HG03439 (cell line): ENCODE measurements around the gene TP53I11.

Experiments used
- ATAC-seq: cut with Tn5 transposase; IDR thresholded peaks from one replicate; pipeline ENCODE4 v1.9.1; 2021; ENCODE audit warnings: mild to moderate bottlenecking, moderate library complexity; ENCODE audit not compliant: unreplicated experiment

TP53I11 gene

GRCh38 chr11:44978961-44979331 lies 28.3 kb upstream of the TP53I11 start:
- no peak for ATAC-seq

GRCh38 chr11:44978274-44978960 lies 27.7 kb upstream of the TP53I11 start:
- no peak for ATAC-seq

GRCh38 chr11:44977493-44977984 lies 26.9 kb upstream of the TP53I11 start:
- ATAC-seq, result no peak

- no peak for ATAC-seq
These were observed 25.9 kb upstream of the TP53I11 start for GRCh38 chr11:44976576-44976975.

- no peak for ATAC-seq
These were observed 23.8 kb upstream of the TP53I11 start for GRCh38 chr11:44974402-44975000.

GRCh38 chr11:44973632-44974401 lies 23.1 kb upstream of the TP53I11 start:
- no peak for ATAC-seq

- ATAC-seq, result no peak
These were observed 22.2 kb upstream of the TP53I11 start for GRCh38 chr11:44972746-44973435.

DNA sequence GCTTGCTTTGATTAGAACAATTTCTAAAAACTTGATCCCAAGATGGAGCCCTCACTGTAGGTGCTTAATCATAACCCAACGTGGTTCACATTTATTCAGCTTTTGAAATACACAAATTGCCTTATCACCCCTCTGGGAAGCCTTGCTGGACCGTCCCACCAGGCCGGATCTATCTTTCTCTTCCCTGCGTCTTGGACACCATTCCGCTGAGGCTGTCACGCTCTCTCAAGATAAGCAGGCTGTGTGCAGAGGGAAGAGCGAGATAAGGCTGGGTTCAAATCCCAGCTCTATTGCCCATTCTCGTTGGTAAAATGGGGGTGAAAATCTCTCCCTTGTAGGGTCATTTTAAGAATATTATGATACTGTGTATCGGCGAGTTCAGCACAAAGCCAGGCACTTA lies 20.5 kb upstream of the TP53I11 start:
- no peak for ATAC-seq

DNA sequence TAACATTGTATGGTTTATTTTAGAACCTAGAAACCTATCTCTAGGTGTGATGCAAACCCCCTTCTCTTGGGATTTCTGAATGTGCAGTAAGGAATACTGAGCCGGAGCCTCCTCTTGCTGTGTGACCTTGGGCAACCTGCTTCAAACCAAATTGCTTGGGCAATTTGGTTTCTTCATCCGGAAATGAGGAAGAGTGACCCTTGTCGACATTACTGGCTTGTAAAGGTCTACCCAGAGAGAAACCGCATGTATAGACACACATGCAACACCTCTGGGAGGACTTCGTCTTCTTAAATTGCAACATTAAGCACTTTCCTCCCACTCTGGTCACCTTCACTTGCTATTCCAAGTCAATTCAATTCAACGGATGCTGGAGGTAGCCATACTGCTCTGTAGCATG lies 19.6 kb upstream of the TP53I11 start:
- no peak for ATAC-seq

DNA sequence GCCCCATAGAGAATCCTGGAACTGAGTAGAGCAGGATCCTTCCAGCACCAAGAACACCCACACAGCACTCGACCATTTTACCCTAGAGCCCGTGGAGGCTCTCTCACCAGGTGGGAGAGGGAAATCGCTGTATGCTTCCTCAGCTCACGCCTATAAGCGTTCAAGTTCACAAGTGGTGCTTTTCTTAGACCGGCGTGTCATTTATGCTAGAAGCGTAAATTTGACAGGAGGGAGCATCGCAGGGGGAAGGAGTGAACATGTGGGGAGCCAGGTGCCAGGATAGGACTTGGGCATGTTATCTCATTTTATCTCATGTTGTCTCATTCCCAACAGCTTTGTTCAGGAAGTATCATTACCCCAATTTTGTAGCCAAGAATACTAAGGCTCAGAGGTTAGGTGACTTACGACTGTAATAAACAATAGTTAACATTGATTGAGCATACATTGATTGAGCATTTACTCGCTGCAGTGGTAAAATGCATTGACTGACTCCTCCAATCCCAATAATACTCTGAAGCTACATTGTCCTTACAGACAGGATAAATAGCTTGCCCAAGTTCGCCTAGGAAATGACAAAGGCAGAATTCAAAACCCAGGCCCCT lies 19.1 kb upstream of the TP53I11 start:
- ATAC-seq, result no peak

GRCh38 chr11:44968510-44968909 lies 17.8 kb upstream of the TP53I11 start:
- no peak for ATAC-seq

- no peak for ATAC-seq
These were observed 17.3 kb upstream of the TP53I11 start for GRCh38 chr11:44967930-44968496.

- ATAC-seq, result no peak
These were observed 16.0 kb upstream of the TP53I11 start for GRCh38 chr11:44966694-44967093.

DNA sequence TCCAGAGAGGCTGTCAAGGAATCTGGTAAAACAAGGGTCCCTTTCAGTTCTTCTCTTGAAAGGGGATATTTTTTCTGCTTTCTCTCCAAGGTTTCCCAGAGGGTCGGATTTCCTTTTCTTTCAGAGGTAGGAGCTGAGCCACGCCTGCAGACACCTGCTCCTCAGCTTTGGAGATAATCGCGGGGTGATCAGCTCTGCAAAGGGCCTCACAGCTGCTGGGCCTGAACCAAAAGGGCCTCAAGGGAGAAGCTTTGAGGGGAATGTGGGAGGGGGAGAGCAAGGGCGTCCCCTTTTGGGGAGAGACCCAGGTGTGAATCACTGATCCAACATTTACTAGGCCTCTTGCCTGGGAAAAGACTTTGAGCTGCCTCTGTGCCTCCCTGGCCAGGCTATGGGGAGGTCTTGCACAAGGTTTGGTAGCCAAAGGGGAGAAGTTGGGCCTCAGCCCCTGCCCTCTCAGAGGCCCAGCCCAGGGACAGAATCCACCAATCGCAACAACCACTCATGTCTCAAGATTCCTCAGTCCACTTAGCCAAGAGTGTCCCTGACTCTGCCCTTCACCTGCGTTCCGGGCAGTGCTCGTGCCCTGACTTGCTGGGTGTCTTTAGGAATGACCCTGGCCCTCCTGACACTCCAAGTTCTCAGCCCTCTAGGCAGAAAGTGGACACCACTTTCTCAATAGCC lies 14.0 kb upstream of the TP53I11 start:
- no peak for ATAC-seq

- ATAC-seq, result no peak
These were observed 13.3 kb upstream of the TP53I11 start for GRCh38 chr11:44963948-44964347.

DNA sequence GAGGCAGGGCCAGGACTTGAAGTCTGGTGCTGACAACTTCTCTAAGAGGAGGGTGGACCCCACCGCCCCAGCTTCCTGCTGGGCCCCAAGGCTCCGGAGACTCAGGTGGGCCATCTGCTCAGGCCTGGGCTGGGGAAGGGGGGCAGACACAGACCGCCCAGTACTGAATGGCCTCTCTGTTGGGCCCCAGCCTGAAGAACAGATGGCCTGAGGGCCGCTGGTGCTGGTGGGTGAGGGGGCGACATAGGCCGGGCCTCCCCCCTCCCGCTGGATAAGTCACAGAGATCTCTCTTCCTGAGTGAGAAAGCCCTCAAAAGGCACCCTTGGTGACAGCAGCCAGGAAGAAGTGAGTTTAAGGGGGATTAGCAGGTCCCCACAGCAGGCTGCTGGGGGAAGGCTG lies 12.5 kb upstream of the TP53I11 start:
- ATAC-seq, result no peak

- ATAC-seq, result no peak
These were observed 11.8 kb upstream of the TP53I11 start for GRCh38 chr11:44962464-44962863.

- no peak for ATAC-seq
These were observed 9.6 kb upstream of the TP53I11 start for GRCh38 chr11:44960200-44960845.

DNA sequence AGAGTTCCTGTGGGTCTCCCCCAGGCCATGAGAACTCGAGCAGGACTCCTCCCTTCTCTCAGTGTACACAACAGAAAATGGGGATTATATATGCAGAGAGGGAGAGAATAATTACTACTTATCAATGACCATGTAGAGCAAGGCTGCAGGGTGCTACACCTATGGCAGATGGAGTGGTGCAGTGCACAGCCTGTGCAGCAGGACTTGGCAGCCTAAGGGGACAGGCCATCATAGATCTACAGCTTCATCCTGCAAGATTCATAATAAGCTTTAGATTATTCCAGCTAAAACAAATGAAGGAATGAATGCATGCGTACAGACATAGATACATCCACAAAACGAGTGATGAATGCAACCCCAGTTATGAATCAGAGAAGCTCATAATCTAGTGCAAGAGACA lies 8.4 kb upstream of the TP53I11 start:
- ATAC-seq, result no peak
